ENCODE data around the gene MAD2L1BP.
A peak's percentile ranks its signal among the peaks of the same experiment; 100 is the strongest.

MAD2L1BP gene

GRCh38 chr6:43683708-43684455 lies 48.2 kb downstream of the MAD2L1BP start:
- DNase-seq (ENCODE audit: low spot score) = no peak

- no peak for DNase-seq (ENCODE audit: low spot score)
Measured at GRCh38 chr6:43687079-43687436, 51.4 kb downstream of the MAD2L1BP start.

GRCh38 chr6:43687437-43688347 lies 52.1 kb downstream of the MAD2L1BP start, which contains the start of gene MRPS18A:
MRPS18A (minus strand) TSS chr6:43687791; CDS start chr6:43687779, 12 bp downstream.
- DNase-seq (ENCODE audit: low spot score) = peak; percentile 88

GRCh38 chr6:43689421-43689820 lies 53.8 kb downstream of the MAD2L1BP start:
- DNase-seq (ENCODE audit: low spot score) = no peak
